ENCODE measurements around the gene ADGRG3. TPM values are rescaled to one million over a fixed set of nuclear protein-coding genes. Genes with fewer than 3 reads are reported as not detected.
A peak's percentile ranks its signal among the peaks of the same experiment; 100 is the strongest.

ADGRG3 gene
- total RNA-seq, 1 experiment from 2014 or later, result 0.46 TPM

- Histone ChIP-seq H3K4ac (ENCODE audit: low read depth, low read length) (no peak overlapping the region), H3K4me2 (ENCODE audit: insufficient read depth, insufficient read length, low read length) (no peak overlapping the region), H3K18ac (ENCODE audit: insufficient read length, low read depth, low read length) (no peak overlapping the region), H3K27me3 (ENCODE audit: insufficient read depth, low read length) (no peaks in the 10 kb centered on the region), H3K9me3 (ENCODE audit: control insufficient read depth, low read depth, low read length) (no peaks in the 10 kb centered on the region), H4K91ac (ENCODE audit: insufficient read length, low read depth, low read length) (no peak overlapping the region), H2BK5ac (ENCODE audit: insufficient read length, low read length) (no peak overlapping the region), H3K4me1 (ENCODE audit: insufficient read depth, low read length) (peaks cover 4% of the 10 kb centered on the region; the same call in 1 of the 2 replicates), H2BK120ac (ENCODE audit: low read depth, low read length, poor library complexity, severe bottlenecking) (no peak overlapping the region), H3K79me1 (ENCODE audit: insufficient read depth, low read depth, low read length, poor library complexity, severe bottlenecking) (no peaks in the 10 kb centered on the region), H2AFZ (ENCODE audit: low read length) (no peak overlapping the region), H3K79me2 (ENCODE audit: insufficient read depth, low read length) (no peaks in the 10 kb centered on the region), H3K9ac (ENCODE audit: extremely low read depth, insufficient read length, low read length) (no peak overlapping the region), H4K8ac (replicated peaks; ENCODE audit: insufficient read length, low read depth, low read length) (no peak overlapping the region), H2BK12ac (ENCODE audit: insufficient read length, low read depth, low read length) (no peak overlapping the region), H3K23me2 (ENCODE audit: insufficient read length, low read depth, low read length, poor library complexity, severe bottlenecking) (no peaks in the 10 kb centered on the region), H2BK15ac (ENCODE audit: low read depth, low read length) (no peak overlapping the region), H3K27ac (ENCODE audit: insufficient read length, low read depth, low read length) (no peak overlapping the region), H3K23ac (ENCODE audit: insufficient read length, low read depth, low read length) (no peak overlapping the region), H3K14ac (ENCODE audit: insufficient read depth, low read length) (no peak overlapping the region; the same call in 1 of the 2 replicates), H4K5ac (ENCODE audit: insufficient read length, low read depth, low read length) (no peak overlapping the region), H2AK5ac (ENCODE audit: insufficient read length, low read length) (no peak overlapping the region), H4K20me1 (ENCODE audit: control insufficient read depth, insufficient read depth, insufficient read length) (no peaks in the 10 kb centered on the region), H3K56ac (ENCODE audit: insufficient read length, low read depth, low read length) (no peak overlapping the region), H3T11ph (ENCODE audit: low read length) (no peak overlapping the region), H2BK20ac (ENCODE audit: low read depth, low read length, poor library complexity, severe bottlenecking) (no peak overlapping the region)
- H3K9me3 Mint-ChIP-seq, result no peaks in the 10 kb centered on the region
- no peak overlapping the region for H3K4me3 Mint-ChIP-seq
- H3K27ac Mint-ChIP-seq, result peak overlapping the region in 1 of 3 experiments; percentile 68; a peak in 1 of 7 replicates
- H3K27me3 Mint-ChIP-seq (ENCODE audit: low read depth), result peaks cover 21% of the 10 kb centered on the region
- H3K4me1 Mint-ChIP-seq, result peaks cover 2 to 41% of the 10 kb centered on the region in 2 experiments
- DNase-seq, result no peak
- TF ChIP-seq CTCF (conservative IDR thresholded peaks at IDR 0.05), result no peak
- WGBS (ENCODE audit: extremely low coverage, insufficient read length, low lambda C conversion rate), result no CpG with 5 or more reads among the region's 14 CpGs
- no peaks in the 10 kb centered on the region for H3K36me3 Mint-ChIP-seq (ENCODE audit: insufficient read depth in 1 of 3, low read depth in 3 of 3)
These were observed 9.7 kb downstream of the ADGRG3 start for GRCh38 chr16:57677622-57678369.
